EH (cell line): ENCODE measurements around the gene SLC9C1.

Source experiments
- DNase-seq: peaks from one replicate; pipeline ENCODE4 v3.0.0-alpha.2; 2015; ENCODE audit warnings: low read depth

SLC9C1 gene

GRCh38 chr3:112306825-112307224 lies 12.8 kb upstream of the SLC9C1 start:
- DNase-seq, result no peak

- no peak for DNase-seq
These were observed 10.6 kb upstream of the SLC9C1 start for GRCh38 chr3:112304611-112305010.

GRCh38 chr3:112303764-112304325 lies 9.8 kb upstream of the SLC9C1 start:
- peak; percentile 33 for DNase-seq

GRCh38 chr3:112302881-112303763 lies 9.1 kb upstream of the SLC9C1 start:
- DNase-seq, result no peak

GRCh38 chr3:112302150-112302830 lies 8.3 kb upstream of the SLC9C1 start:
- DNase-seq, result no peak

- DNase-seq, result no peak
These were observed 4.8 kb upstream of the SLC9C1 start for GRCh38 chr3:112298781-112299180.

GRCh38 chr3:112297714-112298113 lies 3.7 kb upstream of the SLC9C1 start:
- DNase-seq, result no peak

- DNase-seq, result no peak
These were observed 5.0 kb downstream of the SLC9C1 start for GRCh38 chr3:112289011-112289410.

- no peak for DNase-seq
These were observed 13.8 kb downstream of the SLC9C1 start for GRCh38 chr3:112280266-112280665.

GRCh38 chr3:112273536-112273935 lies 20.5 kb downstream of the SLC9C1 start:
- DNase-seq, result no peak

GRCh38 chr3:112261742-112262141 lies 32.3 kb downstream of the SLC9C1 start:
- no peak for DNase-seq

- DNase-seq, result no peak
These were observed 33.5 kb downstream of the SLC9C1 start for GRCh38 chr3:112260563-112260962.

GRCh38 chr3:112253301-112253971 lies 40.6 kb downstream of the SLC9C1 start:
- no peak for DNase-seq

GRCh38 chr3:112247900-112248299 lies 46.1 kb downstream of the SLC9C1 start:
- DNase-seq, result no peak

- no peak for DNase-seq
These were observed 46.7 kb downstream of the SLC9C1 start for GRCh38 chr3:112247350-112247749.

GRCh38 chr3:112233083-112233482 lies 60.9 kb downstream of the SLC9C1 start:
- no peak for DNase-seq

GRCh38 chr3:112231727-112232126 lies 62.3 kb downstream of the SLC9C1 start:
- no peak for DNase-seq

- no peak for DNase-seq
These were observed 64.0 kb downstream of the SLC9C1 start for GRCh38 chr3:112230033-112230432.

- DNase-seq, result no peak
These were observed 65.2 kb downstream of the SLC9C1 start for GRCh38 chr3:112228786-112229185.

- no peak for DNase-seq
These were observed 93.7 kb downstream of the SLC9C1 start for GRCh38 chr3:112200317-112200666.

- DNase-seq, result peak; percentile 59
These were observed 94.2 kb downstream of the SLC9C1 start for GRCh38 chr3:112199622-112200316.

GRCh38 chr3:112197131-112197530 lies 96.9 kb downstream of the SLC9C1 start:
- DNase-seq, result no peak
